ENCODE data around the gene PLG. TPM values are rescaled to one million over a fixed set of nuclear protein-coding genes. Genes with fewer than 3 reads are reported as not detected.

The PLG gene
- total RNA-seq = not detected in 2 replicates

GRCh38 chr6:160701918-160702680 lies at the start of gene PLG:
PLG (plus strand) TSS chr6:160702244; CDS start chr6:160702305, 61 bp downstream.

GRCh38 chr6:160664198-160664597 lies 37.8 kb upstream of the PLG start, which contains the start of gene LPA:
LPA (minus strand) TSS chr6:160664275; CDS start chr6:160664214, 61 bp downstream.

Other genes with a start within 250 kb of the PLG start
- gene LPA, start 38.0 kb upstream of the PLG start, total RNA-seq = not detected in 2 replicates